NK-92 (cell line): ENCODE measurements around the gene CIITA.
"Not testable (repeated sequence)": the region's sequence is repeated elsewhere in the genome, so short reads cannot be mapped to it uniquely, and the experiment has no call there.

Experiments
- DNase-seq: peaks from one replicate; lab custom pipeline; 2025; ENCODE audit not compliant: unreplicated experiment; lab: John Stamatoyannopoulos, UW

CIITA gene

GRCh38 chr16:10947211-10947787 is 70.3 kb downstream of the CIITA start:
- DNase-seq = no peak

GRCh38 chr16:10949424-10949970 is 72.5 kb downstream of the CIITA start:
- DNase-seq = no peak

GRCh38 chr16:10950393-10950792 is 73.4 kb downstream of the CIITA start:
- DNase-seq = no peak

- no peak for DNase-seq
Measured at GRCh38 chr16:10951026-10951425, 74.0 kb downstream of the CIITA start.

GRCh38 chr16:10954903-10955302 is 77.9 kb downstream of the CIITA start:
- DNase-seq = no peak

- DNase-seq = no peak
Measured at GRCh38 chr16:10957771-10958482, 80.9 kb downstream of the CIITA start.

GRCh38 chr16:10959161-10959560 is 82.2 kb downstream of the CIITA start:
- no peak for DNase-seq

- DNase-seq = no peak
Measured at GRCh38 chr16:10961231-10961630, 84.2 kb downstream of the CIITA start.

GRCh38 chr16:10964039-10964890 is 87.3 kb downstream of the CIITA start:
- no peak for DNase-seq

GRCh38 chr16:10964891-10965326 is 87.9 kb downstream of the CIITA start:
- DNase-seq = no peak

GRCh38 chr16:10965440-10966061 is 88.5 kb downstream of the CIITA start:
- DNase-seq = no peak

- no peak for DNase-seq
Measured at GRCh38 chr16:10966129-10966528, 89.1 kb downstream of the CIITA start.

GRCh38 chr16:10966559-10966958 is 89.6 kb downstream of the CIITA start:
- DNase-seq = not testable (repeated sequence)

GRCh38 chr16:10967986-10968385 is 91.0 kb downstream of the CIITA start:
- DNase-seq = no peak

- no peak for DNase-seq
Measured at GRCh38 chr16:10968498-10968897, 91.5 kb downstream of the CIITA start.

- no peak for DNase-seq
Measured at GRCh38 chr16:10969615-10970014, 92.6 kb downstream of the CIITA start.

GRCh38 chr16:10970065-10970464 is 93.1 kb downstream of the CIITA start:
- DNase-seq = no peak

- no peak for DNase-seq
Measured at GRCh38 chr16:10971560-10971961, 94.6 kb downstream of the CIITA start.

GRCh38 chr16:10972108-10972818 is 95.3 kb downstream of the CIITA start:
- DNase-seq = no peak

GRCh38 chr16:10972819-10973464 is 95.9 kb downstream of the CIITA start:
- no peak for DNase-seq
